ENCODE measurements around the gene USP6NL.

Gene USP6NL

GRCh38 chr10:11616021-11616420 lies 4.6 kb upstream of the USP6NL start:
- no peak for DNase-seq

DNA sequence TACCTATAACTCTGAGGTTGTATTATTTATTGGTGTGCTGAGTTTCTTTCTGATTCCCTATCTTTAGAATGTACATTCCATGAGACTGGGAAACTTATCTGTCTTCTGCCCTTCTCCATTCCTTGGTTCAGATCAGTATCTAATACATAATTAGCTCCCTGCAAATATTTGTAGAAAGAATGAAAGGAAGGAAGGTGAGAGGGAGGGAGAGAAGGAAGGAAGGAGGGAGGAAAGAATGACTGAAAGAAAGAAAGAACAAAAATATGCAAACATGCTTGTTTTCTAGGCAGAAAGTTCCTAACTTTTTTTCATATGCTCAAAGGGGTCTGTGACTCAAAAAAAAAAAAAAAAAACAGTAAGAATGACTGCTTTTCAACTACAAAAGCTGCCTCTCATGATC lies 3.9 kb upstream of the USP6NL start:
- no peak for DNase-seq

DNA sequence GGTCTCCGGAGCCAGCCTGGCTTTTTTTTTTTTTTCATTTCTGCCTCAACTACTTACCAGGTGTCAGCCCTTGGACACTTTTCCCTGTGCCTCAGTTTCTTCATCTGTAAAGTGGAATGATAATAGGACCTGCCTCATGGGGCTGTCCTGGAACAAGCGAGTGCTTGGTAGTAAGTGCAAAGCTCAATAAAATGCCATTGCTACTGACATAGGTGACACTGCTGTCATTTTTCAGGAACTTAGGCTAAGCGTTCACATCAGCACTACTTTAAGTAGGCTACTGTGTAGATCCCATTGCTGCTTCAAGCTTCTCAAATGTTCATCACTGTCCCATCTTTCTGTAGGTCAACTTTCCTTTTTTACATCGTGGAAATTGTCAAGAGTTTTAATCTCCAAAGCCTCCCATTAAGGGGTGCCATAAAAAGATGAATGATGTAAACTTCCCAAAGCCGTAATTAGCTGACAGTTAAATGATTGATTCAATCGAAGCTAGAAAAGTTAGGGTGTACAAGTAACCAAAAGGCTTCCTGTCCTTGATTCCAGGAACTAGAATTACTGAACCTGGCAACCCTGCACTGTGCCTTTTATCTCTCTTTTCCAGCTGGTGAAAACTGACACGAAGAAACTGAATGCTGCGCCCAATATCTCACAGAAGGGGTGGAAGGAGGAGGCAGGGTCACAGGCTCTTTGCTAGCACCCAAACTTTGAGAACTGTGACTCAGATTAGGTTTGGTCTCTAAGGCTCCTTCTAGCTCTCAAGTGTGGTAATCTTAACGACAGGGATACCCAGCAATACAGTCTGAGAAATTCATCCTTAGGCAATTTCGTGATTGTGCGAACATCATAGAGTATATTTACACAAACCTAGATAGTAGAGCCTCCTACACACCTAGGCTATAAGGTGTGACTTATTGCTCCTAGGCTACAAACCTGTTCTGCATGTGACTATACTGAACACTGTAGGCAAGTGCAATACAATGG lies 861 bp upstream of the USP6NL start:
- DNase-seq, result peak; percentile 20

DNA sequence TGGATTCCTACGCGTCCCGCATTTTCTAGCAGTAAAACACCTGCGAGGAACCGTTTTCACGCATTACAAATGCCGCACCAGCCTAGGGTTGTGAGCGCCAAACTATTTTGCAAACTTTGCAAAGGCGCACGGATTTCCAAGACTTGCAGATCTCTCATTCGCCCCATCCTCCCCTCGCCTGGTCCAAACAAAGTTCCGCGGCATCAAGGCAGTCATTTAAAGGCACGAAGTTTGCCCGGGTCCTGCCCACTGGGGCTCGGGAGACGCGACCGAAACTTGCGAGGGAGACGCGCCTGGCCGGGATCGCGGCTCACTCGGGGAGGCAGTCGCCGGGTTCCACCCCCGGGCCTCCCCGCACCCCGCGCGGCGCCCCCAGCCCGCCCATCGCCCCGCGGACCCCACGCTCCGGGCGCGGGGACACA lies 613 bp downstream of the USP6NL start:
- DNase-seq, result peak; percentile 33

- no peak for DNase-seq
These were observed 1.2 kb downstream of the USP6NL start for GRCh38 chr10:11610166-11610825.

DNA sequence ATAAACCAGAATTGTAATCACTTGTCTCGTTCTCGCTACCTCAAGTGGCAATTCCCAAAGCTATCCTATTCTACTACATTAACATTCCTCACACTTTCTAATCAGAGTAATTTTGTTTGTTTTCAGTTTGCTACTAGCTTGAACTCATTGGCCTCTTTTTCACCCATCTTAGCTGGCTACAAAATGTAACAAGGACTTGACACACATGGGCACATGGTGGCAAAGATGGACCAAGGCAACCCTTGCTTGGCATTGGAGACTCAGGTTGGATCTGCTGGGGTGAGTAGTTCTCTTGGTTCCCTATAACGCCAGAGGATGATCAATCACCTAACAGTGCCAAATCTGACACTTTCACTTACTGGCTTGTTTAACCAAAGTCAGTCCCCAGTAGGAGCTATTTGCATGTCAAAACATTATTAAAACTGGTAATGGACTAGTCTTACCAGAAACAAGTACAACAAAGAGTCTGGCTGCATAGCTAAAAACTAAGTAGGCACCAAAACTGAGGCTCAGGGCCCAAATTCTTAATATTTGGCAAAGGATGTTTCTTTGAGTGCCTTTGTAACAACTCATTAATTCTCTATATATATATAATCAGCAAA lies 1.9 kb downstream of the USP6NL start:
- no peak for DNase-seq

DNA sequence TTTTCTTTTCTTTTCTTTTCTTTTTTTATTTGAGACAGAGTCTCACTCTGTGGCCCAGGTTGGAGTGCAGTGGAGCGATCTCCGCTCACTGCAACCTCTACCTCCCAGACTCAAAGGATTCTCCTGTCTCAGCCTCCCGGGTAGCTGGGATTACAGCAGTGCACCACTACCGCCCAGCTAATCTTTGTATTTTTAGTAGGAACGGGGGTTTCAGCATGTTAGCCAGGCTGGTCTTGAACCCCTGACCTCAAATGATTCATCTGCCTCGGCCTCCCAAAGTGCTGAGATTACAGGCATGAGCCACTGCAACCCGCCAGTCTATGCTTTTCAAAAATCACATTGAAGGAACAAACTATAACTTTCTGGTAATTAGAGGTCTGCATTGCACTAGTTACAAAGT lies 2.4 kb downstream of the USP6NL start:
- DNase-seq, result no peak

DNA sequence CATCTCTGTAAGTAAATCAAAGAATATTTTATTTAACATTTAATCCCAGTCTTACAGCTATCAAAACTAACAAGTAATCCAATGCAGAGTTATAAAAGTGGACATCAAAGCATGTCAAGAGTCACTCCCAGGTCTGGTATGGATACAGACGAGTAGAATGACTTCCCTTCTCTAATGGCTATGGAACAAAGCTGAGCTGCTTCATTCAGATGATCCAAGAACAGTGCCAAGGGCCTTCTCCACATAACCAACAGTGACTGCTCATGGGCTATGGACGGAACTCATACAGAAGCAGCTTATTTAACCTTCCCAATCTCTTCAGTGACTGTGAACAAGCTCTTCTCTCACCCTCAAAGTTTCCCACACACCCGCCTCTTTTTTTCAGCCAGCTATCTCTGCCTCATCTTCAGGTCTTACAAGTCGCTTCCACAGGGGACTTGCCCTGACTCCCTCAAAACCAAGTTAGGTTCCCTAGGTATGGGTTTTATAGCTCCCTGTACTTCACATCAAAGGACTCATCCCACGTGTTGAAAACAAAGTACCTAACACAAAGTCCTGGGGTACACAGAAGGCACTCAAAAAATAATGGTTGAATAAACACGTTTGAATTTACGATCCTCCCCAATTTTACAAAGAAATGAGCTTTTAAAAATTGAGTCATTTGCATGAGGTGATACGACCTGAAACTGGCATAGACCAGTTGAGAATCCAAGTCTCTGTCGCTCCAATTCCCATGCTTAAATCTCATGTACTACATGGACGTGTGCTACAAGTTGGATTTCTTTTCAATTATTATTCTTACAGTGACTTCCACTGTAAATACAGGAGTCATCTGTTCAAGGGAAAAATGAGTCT lies 3.1 kb downstream of the USP6NL start:
- DNase-seq, result no peak

DNA sequence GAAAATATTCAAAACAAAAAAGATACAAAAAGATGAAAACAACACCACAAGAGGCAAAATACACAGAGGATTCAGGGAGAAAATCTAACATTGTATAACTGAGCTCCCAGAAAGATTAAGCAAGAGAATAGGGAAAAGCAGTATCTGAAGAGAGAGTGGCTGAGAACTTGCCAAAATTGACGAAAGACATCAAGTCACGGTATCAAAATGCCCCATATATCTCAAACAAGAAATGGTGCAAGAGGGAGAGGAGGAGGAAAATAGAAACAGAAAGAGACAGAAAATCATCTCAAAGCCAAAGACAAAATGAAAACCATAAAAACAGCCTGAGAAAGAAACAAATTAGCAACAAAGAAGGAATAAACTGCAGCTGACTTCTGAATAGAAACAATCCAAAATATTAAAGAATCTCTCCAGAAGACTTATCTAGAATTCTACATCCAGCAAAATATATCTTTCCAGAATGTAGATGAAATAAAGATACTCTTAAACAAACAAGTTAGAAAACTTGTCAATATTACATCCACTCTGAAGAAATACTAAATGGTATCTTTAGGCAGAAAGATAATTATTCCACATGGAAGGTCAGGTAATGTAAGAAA lies 5.5 kb downstream of the USP6NL start:
- DNase-seq, result no peak

GRCh38 chr10:11604865-11605650 lies 6.4 kb downstream of the USP6NL start:
- no peak for DNase-seq

- no peak for DNase-seq
These were observed 7.7 kb downstream of the USP6NL start for GRCh38 chr10:11603741-11604140.

GRCh38 chr10:11602919-11603523 lies 8.4 kb downstream of the USP6NL start:
- no peak for DNase-seq

DNA sequence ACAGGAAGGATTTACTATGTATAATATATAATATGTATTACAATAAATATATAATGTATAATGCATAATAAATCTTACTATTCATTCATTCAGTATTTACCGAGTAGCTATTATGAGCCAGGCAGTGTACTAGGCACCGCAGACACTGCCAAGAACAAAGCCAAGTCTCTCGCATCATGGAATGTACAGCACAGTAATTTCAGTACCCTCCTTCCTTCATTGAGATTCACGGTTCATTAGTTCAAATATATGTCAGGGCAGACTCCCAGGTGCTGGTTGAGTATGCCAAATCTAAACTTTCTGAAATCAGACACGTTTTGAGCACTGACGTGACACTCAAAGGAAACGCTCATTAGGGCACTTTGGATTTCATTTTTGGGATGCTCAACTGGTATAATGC lies 9.1 kb downstream of the USP6NL start:
- DNase-seq, result no peak

DNA sequence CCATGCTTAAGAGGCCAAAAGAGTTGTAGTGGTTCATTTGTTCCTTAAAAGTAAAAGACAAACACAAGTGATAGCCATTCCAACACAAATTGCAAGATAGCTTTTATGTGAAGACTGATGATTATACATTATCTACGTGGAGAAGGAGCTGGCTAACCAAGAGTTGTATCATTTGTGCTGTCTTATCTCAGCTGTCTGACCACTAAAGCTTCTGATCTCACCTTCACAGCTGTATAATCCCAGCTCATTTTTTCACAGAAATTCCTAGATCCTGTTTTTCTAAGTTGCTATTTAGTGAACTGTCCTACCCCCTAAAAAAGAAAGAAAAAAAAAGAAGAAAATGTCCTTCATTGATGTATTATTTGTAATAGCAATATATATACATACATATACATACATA lies 9.8 kb downstream of the USP6NL start:
- DNase-seq, result no peak

DNA sequence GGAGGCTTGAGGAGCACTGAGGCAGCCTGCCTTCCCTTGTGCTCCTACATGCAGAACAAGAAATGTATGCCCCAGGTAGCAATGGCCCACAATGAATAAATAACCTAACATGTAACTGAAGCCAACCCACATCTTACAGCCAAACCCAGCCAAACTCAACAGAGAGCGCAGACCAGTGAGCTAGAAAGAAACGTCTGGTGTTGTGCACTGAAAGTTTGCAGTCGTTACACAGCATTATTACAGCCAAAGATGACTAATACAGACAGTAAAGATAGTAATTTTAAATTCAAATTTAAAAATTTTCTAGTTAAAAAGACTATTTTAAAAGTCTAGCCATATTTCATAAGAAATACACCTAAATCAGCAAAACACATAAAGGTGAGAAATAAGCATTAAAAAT lies 11.2 kb downstream of the USP6NL start:
- DNase-seq, result no peak

GRCh38 chr10:11598712-11599397 lies 12.6 kb downstream of the USP6NL start:
- DNase-seq, result no peak

GRCh38 chr10:11597470-11597869 lies 14.0 kb downstream of the USP6NL start:
- no peak for DNase-seq

- no peak for DNase-seq
These were observed 16.1 kb downstream of the USP6NL start for GRCh38 chr10:11595395-11595692.

DNA sequence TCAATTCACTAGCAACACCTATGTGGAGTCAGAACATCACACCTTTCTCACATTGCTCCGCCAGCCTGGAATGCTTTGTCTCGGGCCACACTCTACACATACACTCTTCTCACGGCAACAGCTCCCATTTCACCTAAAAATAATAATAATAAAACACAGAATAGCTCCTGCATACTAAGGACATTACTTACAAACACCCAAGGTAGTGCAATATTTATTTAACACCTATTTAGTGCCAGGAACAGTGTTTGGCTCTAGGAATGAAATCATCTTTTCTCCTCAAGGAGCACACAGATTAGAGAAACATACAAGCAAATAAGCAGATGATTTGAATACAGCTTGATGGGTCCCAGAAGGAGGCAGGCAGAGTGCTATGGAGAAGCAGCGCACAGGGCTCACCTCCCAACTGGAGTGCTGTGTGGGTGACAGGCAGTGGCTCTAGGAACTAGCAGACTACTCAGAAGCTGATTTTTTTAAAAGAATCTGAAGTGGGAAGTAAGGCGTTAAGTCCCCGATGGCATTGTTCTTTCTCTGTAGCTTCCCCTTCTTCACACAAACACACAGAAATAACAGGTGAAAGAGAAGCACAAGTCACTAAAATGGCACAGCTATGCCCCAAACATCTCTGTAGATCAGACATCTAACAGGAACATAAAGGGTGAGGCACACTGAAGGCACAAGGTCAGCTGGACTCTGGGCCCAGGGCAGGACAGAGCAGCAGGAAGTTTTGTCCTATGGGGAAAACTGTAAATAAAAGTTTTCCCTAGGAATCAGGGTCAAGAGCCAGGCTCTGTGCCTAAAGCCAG lies 16.7 kb downstream of the USP6NL start:
- no peak for DNase-seq

GRCh38 chr10:11593612-11594011 lies 17.8 kb downstream of the USP6NL start:
- no peak for DNase-seq
